Measurements from ENCODE around the gene FLOT2.

FLOT2 gene

GRCh38 chr17:28863953-28864352 is 33.6 kb downstream of the FLOT2 start:
- H4K12ac ChIP-seq (ENCODE audit: low read depth, low read length), result no peak overlapping the region
- peaks cover 0 to 2% of the 10 kb centered on the region in 2 experiments for H3K4me1 ChIP-seq (ENCODE audit: control insufficient read depth in 1 of 2, insufficient read depth in 2 of 2, low read length in 2 of 2)
- H3K36me3 ChIP-seq (ENCODE audit: control insufficient read depth in 1 of 2, insufficient read depth in 2 of 2, low read length in 2 of 2), result peaks cover 9 to 13% of the 10 kb centered on the region in 2 experiments
- H3K23ac ChIP-seq (ENCODE audit: low read length), result no peak overlapping the region
- no peak for DNase-seq
- H2BK12ac ChIP-seq (ENCODE audit: low read length), result no peak overlapping the region
- H3K27ac ChIP-seq (ENCODE audit: low read depth, low read length), result no peak overlapping the region
- H3K4me2 ChIP-seq (ENCODE audit: low read length), result no peak overlapping the region
- no peak overlapping the region for H2BK120ac ChIP-seq (ENCODE audit: insufficient read depth, low read length, poor library complexity)
- no peak overlapping the region for H3K4ac ChIP-seq (ENCODE audit: low read depth, low read length)
- H3K9me3 ChIP-seq (ENCODE audit: insufficient read depth, low read depth, low read length), result no peaks in the 10 kb centered on the region
- no peak overlapping the region for H3K9ac ChIP-seq (ENCODE audit: low read length)
- H3K27me3 ChIP-seq (ENCODE audit: insufficient read depth, low read length), result no peaks in the 10 kb centered on the region
- H2AFZ ChIP-seq (ENCODE audit: insufficient read depth, low read length, poor library complexity), result no peak overlapping the region
- H2AK5ac ChIP-seq (ENCODE audit: low read length), result no peak overlapping the region
- WGBS (ENCODE audit: extremely low coverage, insufficient coverage, insufficient read length), result no CpG with 5 or more reads among the region's 1 CpG
- no peak overlapping the region for H3K18ac ChIP-seq (ENCODE audit: low read length)
- no peak overlapping the region for H4K8ac ChIP-seq (ENCODE audit: low read depth, low read length)
- H4K91ac ChIP-seq (ENCODE audit: low read depth, low read length), result no peak overlapping the region
- H3K79me2 ChIP-seq (ENCODE audit: control insufficient read depth, insufficient read depth, low read length, poor library complexity), result no peaks in the 10 kb centered on the region
- H3K14ac ChIP-seq (ENCODE audit: low read length), result no peak overlapping the region
- H3K4me3 ChIP-seq (ENCODE audit: low read depth, low read length), result no peak overlapping the region
- H2BK5ac ChIP-seq (ENCODE audit: low read depth, low read length, poor library complexity), result no peak overlapping the region
- H3K79me1 ChIP-seq (ENCODE audit: low read length), result no peaks in the 10 kb centered on the region

- H3K4me2 ChIP-seq (ENCODE audit: low read length), result no peak overlapping the region
- no peak overlapping the region for H3K4me3 ChIP-seq (ENCODE audit: low read depth, low read length)
- H3K79me1 ChIP-seq (ENCODE audit: low read length), result no peaks in the 10 kb centered on the region
- H2BK5ac ChIP-seq (ENCODE audit: low read depth, low read length, poor library complexity), result no peak overlapping the region
- H3K79me2 ChIP-seq (ENCODE audit: control insufficient read depth, insufficient read depth, low read length, poor library complexity), result no peaks in the 10 kb centered on the region
- no peak overlapping the region for H3K27ac ChIP-seq (ENCODE audit: low read depth, low read length)
- H3K9me3 ChIP-seq (ENCODE audit: insufficient read depth, low read depth, low read length), result peaks cover 2% of the 10 kb centered on the region
- no peak overlapping the region for H3K9ac ChIP-seq (ENCODE audit: low read length)
- H4K8ac ChIP-seq (ENCODE audit: low read depth, low read length), result no peak overlapping the region
- no peak overlapping the region for H4K12ac ChIP-seq (ENCODE audit: low read depth, low read length)
- H4K91ac ChIP-seq (ENCODE audit: low read depth, low read length), result no peak overlapping the region
- H3K36me3 ChIP-seq (ENCODE audit: control insufficient read depth in 1 of 2, insufficient read depth in 2 of 2, low read length in 2 of 2), result peaks cover 19 to 27% of the 10 kb centered on the region in 2 experiments
- H3K27me3 ChIP-seq (ENCODE audit: insufficient read depth, low read length), result no peaks in the 10 kb centered on the region
- no peak overlapping the region for H3K14ac ChIP-seq (ENCODE audit: low read length)
- H2BK12ac ChIP-seq (ENCODE audit: low read length), result no peak overlapping the region
- no CpG with 5 or more reads among the region's 3 CpGs for WGBS (ENCODE audit: extremely low coverage, insufficient coverage, insufficient read length)
- H2BK120ac ChIP-seq (ENCODE audit: insufficient read depth, low read length, poor library complexity), result no peak overlapping the region
- no peak overlapping the region for H3K18ac ChIP-seq (ENCODE audit: low read length)
- H3K4me1 ChIP-seq (ENCODE audit: control insufficient read depth in 1 of 2, insufficient read depth in 2 of 2, low read length in 2 of 2), result peaks cover 0 to 2% of the 10 kb centered on the region in 2 experiments
- no peak overlapping the region for H3K23ac ChIP-seq (ENCODE audit: low read length)
- H3K4ac ChIP-seq (ENCODE audit: low read depth, low read length), result no peak overlapping the region
- no peak overlapping the region for H2AK5ac ChIP-seq (ENCODE audit: low read length)
- H2AFZ ChIP-seq (ENCODE audit: insufficient read depth, low read length, poor library complexity), result no peak overlapping the region
- DNase-seq, result no peak
Measured at GRCh38 chr17:28862561-28862960, 35.0 kb downstream of the FLOT2 start.

GRCh38 chr17:28861393-28862203 is 35.9 kb downstream of the FLOT2 start:
- H3K18ac ChIP-seq (ENCODE audit: low read length), result no peak overlapping the region
- no peak overlapping the region for H2BK12ac ChIP-seq (ENCODE audit: low read length)
- no peak overlapping the region for H2AK5ac ChIP-seq (ENCODE audit: low read length)
- H3K79me1 ChIP-seq (ENCODE audit: low read length), result no peaks in the 10 kb centered on the region
- peaks cover 2% of the 10 kb centered on the region for H3K9me3 ChIP-seq (ENCODE audit: insufficient read depth, low read depth, low read length)
- no peak overlapping the region for H3K23ac ChIP-seq (ENCODE audit: low read length)
- H4K8ac ChIP-seq (ENCODE audit: low read depth, low read length), result no peak overlapping the region
- H3K4me2 ChIP-seq (ENCODE audit: low read length), result no peak overlapping the region
- peaks cover 0 to 2% of the 10 kb centered on the region in 2 experiments for H3K4me1 ChIP-seq (ENCODE audit: control insufficient read depth in 1 of 2, insufficient read depth in 2 of 2, low read length in 2 of 2)
- no peak overlapping the region for H3K4ac ChIP-seq (ENCODE audit: low read depth, low read length)
- no peak overlapping the region for H3K14ac ChIP-seq (ENCODE audit: low read length)
- H2AFZ ChIP-seq (ENCODE audit: insufficient read depth, low read length, poor library complexity), result no peak overlapping the region
- no peak overlapping the region for H2BK5ac ChIP-seq (ENCODE audit: low read depth, low read length, poor library complexity)
- no peak overlapping the region for H3K9ac ChIP-seq (ENCODE audit: low read length)
- no peak overlapping the region for H2BK120ac ChIP-seq (ENCODE audit: insufficient read depth, low read length, poor library complexity)
- no peaks in the 10 kb centered on the region for H3K79me2 ChIP-seq (ENCODE audit: control insufficient read depth, insufficient read depth, low read length, poor library complexity)
- WGBS (ENCODE audit: extremely low coverage, insufficient coverage, insufficient read length), result no CpG with 5 or more reads among the region's 8 CpGs
- DNase-seq, result no peak
- no peaks in the 10 kb centered on the region for H3K27me3 ChIP-seq (ENCODE audit: insufficient read depth, low read length)
- H3K27ac ChIP-seq (ENCODE audit: low read depth, low read length), result no peak overlapping the region
- peaks cover 21 to 31% of the 10 kb centered on the region in 2 experiments for H3K36me3 ChIP-seq (ENCODE audit: control insufficient read depth in 1 of 2, insufficient read depth in 2 of 2, low read length in 2 of 2)
- no peak overlapping the region for H4K12ac ChIP-seq (ENCODE audit: low read depth, low read length)
- H4K91ac ChIP-seq (ENCODE audit: low read depth, low read length), result no peak overlapping the region
- no peak overlapping the region for H3K4me3 ChIP-seq (ENCODE audit: low read depth, low read length)

GRCh38 chr17:28860363-28860808 is 37.1 kb downstream of the FLOT2 start:
- Histone ChIP-seq H3K14ac (ENCODE audit: low read length) (no peak overlapping the region), H4K12ac (ENCODE audit: low read depth, low read length) (no peak overlapping the region), H3K23ac (ENCODE audit: low read length) (no peak overlapping the region), H3K4me1 (ENCODE audit: control insufficient read depth in 1 of 2, insufficient read depth in 2 of 2, low read length in 2 of 2) (peaks cover 0 to 3% of the 10 kb centered on the region in 2 experiments), H2AK5ac (ENCODE audit: low read length) (no peak overlapping the region), H3K9me3 (ENCODE audit: insufficient read depth, low read depth, low read length) (peaks cover 2% of the 10 kb centered on the region), H3K79me1 (ENCODE audit: low read length) (no peaks in the 10 kb centered on the region), H3K27me3 (ENCODE audit: insufficient read depth, low read length) (no peaks in the 10 kb centered on the region), H3K79me2 (ENCODE audit: control insufficient read depth, insufficient read depth, low read length, poor library complexity) (no peaks in the 10 kb centered on the region), H3K36me3 (ENCODE audit: control insufficient read depth in 1 of 2, insufficient read depth in 2 of 2, low read length in 2 of 2) (peaks cover 25 to 36% of the 10 kb centered on the region in 2 experiments), H3K4me2 (ENCODE audit: low read length) (no peak overlapping the region), H4K91ac (ENCODE audit: low read depth, low read length) (no peak overlapping the region), H2AFZ (ENCODE audit: insufficient read depth, low read length, poor library complexity) (no peak overlapping the region), H3K27ac (ENCODE audit: low read depth, low read length) (no peak overlapping the region), H2BK5ac (ENCODE audit: low read depth, low read length, poor library complexity) (no peak overlapping the region), H2BK12ac (ENCODE audit: low read length) (no peak overlapping the region), H3K4me3 (ENCODE audit: low read depth, low read length) (no peak overlapping the region), H3K9ac (ENCODE audit: low read length) (no peak overlapping the region), H3K18ac (ENCODE audit: low read length) (no peak overlapping the region), H4K8ac (ENCODE audit: low read depth, low read length) (no peak overlapping the region), H2BK120ac (ENCODE audit: insufficient read depth, low read length, poor library complexity) (no peak overlapping the region), H3K4ac (ENCODE audit: low read depth, low read length) (no peak overlapping the region)
- no peak for DNase-seq
- WGBS (ENCODE audit: extremely low coverage, insufficient coverage, insufficient read length), result no CpG with 5 or more reads among the region's 4 CpGs
